ENCODE measurements around the gene ZC2HC1C. TPM values are rescaled to one million over a fixed set of nuclear protein-coding genes. Genes with fewer than 3 reads are reported as not detected.

The ZC2HC1C gene
- total and polyA plus RNA-seq, 10 of the 15 experiments (the other 5 are each of a cell fraction or from before 2014, with no cell fraction given), result 0.92 to 3.7 (median 1.6) TPM

DNA sequence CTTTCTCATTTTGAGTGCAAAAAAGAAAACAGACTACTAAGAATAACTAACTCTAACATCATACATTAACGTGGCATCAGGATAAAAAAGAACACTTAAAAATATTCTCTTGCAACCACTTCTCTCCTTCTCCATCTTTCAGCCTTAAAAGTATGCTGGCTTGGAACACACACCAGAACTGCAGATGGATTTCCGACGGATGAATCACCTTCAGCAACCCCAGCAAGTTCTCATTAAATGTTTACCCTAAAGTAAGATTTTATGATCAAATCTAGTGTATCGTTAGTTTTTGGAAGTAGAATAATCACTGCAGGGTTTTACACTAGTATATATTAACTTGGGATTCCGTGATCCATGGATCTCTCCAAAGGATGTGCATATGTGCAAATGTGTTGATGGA lies 56.2 kb downstream of the ZC2HC1C start:
- WGBS (ENCODE audit: insufficient coverage, insufficient replicate concordance, low lambda C conversion rate, missing lambda C conversion rate), result 77% methylated on average over 5 of the region's 5 CpGs
- DNase-seq (ENCODE audit: low read depth, low spot score) (no peak), ATAC-seq (no peak), FAIRE-seq (no peak)
- Histone ChIP-seq H3K27ac (ENCODE audit: control insufficient read depth, insufficient read depth) (peak overlapping the region; percentile 88; the same call in 1 of the 2 replicates), H3K4me3 (peak overlapping the region; percentile 72), H3K36me3 (ENCODE audit: control insufficient read depth in 2 of 2, insufficient read depth in 2 of 2, low read length in 1 of 2) (0 out of 4 replicates have a peak, but pooled peaks cover 0 to 3% of the 10 kb centered on the region in 2 experiments), H3K79me2 (ENCODE audit: control insufficient read depth, insufficient read depth, low read length) (peaks cover 32% of the 10 kb centered on the region), H2AFZ (ENCODE audit: control insufficient read depth, low read depth, low read length) (no peak overlapping the region), H3K4me1 (ENCODE audit: control insufficient read depth, insufficient read depth, low read length) (peaks cover 11% of the 10 kb centered on the region), H3K4me2 (ENCODE audit: control insufficient read depth, insufficient read depth) (peak overlapping the region; percentile 95), H3K9me3 (replicated peaks; ENCODE audit: control insufficient read depth, insufficient read depth, low read length) (no peaks in the 10 kb centered on the region), H3K27me3 (replicated peaks in 1 of 2; ENCODE audit: control insufficient read depth in 2 of 2, insufficient read depth in 2 of 2, low read length in 1 of 2) (no peaks in the 10 kb centered on the region), H3K9ac (ENCODE audit: control insufficient read depth, insufficient read depth, low read length) (peak overlapping the region; percentile 95), H4K20me1 (ENCODE audit: control insufficient read depth, insufficient read depth) (no peaks in the 10 kb centered on the region)
- ChIA-PET SMC1A (ENCODE audit: uncharacterized antibody, unreplicated experiment) (interaction anchor here (0.6 to 2.7 kb wide), 11 partner anchors 8 to 181 kb away, joined by 3 to 12 read pairs (median 3); partner anchors contain the start of gene TMED10), RAD21 (ENCODE audit: unreplicated experiment) (interaction anchor here (2.4 kb wide), 1 partner anchor 169 kb away, joined by 6 read pairs; no protein-coding TSS in a partner anchor), POLR2A (interaction anchor here (0.9 to 1.4 kb wide), 2 partner anchors 8 to 133 kb away, joined by 4 to 5 read pairs; no protein-coding TSS in a partner anchor), CTCF (interaction anchor here (0.7 to 11.2 kb wide), 6 partner anchors 8 to 363 kb away, joined by 3 to 279 read pairs (median 4); no protein-coding TSS in a partner anchor)
- BruUV-seq (replicated peaks), result no TSS peak
- no peak for TF ChIP-seq GATAD2B (conservative IDR thresholded peaks at IDR 0.05; ENCODE audit: low read depth)
- no peak for TF ChIP-seq BACH1 (IDR thresholded peaks at IDR 0.05; ENCODE audit: borderline replicate concordance)
- TF ChIP-seq RUNX3 (IDR thresholded peaks at IDR 0.05; ENCODE audit: low read length), result no peak
- TF ChIP-seq SUPT20H (IDR thresholded peaks at IDR 0.05; ENCODE audit: borderline replicate concordance, control insufficient read depth, low read depth, low read length), result no peak
- TF ChIP-seq, protein P1, sequence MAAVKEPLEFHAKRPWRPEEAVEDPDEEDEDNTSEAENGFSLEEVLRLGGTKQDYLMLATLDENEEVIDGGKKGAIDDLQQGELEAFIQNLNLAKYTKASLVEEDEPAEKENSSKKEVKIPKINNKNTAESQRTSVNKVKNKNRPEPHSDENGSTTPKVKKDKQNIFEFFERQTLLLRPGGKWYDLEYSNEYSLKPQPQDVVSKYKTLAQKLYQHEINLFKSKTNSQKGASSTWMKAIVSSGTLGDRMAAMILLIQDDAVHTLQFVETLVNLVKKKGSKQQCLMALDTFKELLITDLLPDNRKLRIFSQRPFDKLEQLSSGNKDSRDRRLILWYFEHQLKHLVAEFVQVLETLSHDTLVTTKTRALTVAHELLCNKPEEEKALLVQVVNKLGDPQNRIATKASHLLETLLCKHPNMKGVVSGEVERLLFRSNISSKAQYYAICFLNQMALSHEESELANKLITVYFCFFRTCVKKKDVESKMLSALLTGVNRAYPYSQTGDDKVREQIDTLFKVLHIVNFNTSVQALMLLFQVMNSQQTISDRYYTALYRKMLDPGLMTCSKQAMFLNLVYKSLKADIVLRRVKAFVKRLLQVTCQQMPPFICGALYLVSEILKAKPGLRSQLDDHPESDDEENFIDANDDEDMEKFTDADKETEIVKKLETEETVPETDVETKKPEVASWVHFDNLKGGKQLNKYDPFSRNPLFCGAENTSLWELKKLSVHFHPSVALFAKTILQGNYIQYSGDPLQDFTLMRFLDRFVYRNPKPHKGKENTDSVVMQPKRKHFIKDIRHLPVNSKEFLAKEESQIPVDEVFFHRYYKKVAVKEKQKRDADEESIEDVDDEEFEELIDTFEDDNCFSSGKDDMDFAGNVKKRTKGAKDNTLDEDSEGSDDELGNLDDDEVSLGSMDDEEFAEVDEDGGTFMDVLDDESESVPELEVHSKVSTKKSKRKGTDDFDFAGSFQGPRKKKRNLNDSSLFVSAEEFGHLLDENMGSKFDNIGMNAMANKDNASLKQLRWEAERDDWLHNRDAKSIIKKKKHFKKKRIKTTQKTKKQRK (IDR thresholded peaks at IDR 0.05; ENCODE audit: low read depth, low read length), result no peak
- no peak for TF ChIP-seq SMAD1 (IDR thresholded peaks at IDR 0.05; ENCODE audit: low read depth, partially characterized antibody)
- TF ChIP-seq FOXK2 (IDR thresholded peaks at IDR 0.05), result no peak
- no peak for TF ChIP-seq SP1 (IDR thresholded peaks at IDR 0.05; ENCODE audit: low read depth, low read length)
- TF ChIP-seq RELA (IDR thresholded peaks at IDR 0.05; ENCODE audit: borderline replicate concordance, partially characterized antibody), result no peak
- TF ChIP-seq, protein P2, sequence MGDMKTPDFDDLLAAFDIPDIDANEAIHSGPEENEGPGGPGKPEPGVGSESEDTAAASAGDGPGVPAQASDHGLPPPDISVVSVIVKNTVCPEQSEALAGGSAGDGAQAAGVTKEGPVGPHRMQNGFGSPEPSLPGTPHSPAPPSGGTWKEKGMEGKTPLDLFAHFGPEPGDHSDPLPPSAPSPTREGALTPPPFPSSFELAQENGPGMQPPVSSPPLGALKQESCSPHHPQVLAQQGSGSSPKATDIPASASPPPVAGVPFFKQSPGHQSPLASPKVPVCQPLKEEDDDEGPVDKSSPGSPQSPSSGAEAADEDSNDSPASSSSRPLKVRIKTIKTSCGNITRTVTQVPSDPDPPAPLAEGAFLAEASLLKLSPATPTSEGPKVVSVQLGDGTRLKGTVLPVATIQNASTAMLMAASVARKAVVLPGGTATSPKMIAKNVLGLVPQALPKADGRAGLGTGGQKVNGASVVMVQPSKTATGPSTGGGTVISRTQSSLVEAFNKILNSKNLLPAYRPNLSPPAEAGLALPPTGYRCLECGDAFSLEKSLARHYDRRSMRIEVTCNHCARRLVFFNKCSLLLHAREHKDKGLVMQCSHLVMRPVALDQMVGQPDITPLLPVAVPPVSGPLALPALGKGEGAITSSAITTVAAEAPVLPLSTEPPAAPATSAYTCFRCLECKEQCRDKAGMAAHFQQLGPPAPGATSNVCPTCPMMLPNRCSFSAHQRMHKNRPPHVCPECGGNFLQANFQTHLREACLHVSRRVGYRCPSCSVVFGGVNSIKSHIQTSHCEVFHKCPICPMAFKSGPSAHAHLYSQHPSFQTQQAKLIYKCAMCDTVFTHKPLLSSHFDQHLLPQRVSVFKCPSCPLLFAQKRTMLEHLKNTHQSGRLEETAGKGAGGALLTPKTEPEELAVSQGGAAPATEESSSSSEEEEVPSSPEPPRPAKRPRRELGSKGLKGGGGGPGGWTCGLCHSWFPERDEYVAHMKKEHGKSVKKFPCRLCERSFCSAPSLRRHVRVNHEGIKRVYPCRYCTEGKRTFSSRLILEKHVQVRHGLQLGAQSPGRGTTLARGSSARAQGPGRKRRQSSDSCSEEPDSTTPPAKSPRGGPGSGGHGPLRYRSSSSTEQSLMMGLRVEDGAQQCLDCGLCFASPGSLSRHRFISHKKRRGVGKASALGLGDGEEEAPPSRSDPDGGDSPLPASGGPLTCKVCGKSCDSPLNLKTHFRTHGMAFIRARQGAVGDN (IDR thresholded peaks at IDR 0.05), result no peak
- no peak for TF ChIP-seq YY1 (IDR thresholded peaks at IDR 0.05; ENCODE audit: low read depth, low read length)
- TF ChIP-seq, protein P3, sequence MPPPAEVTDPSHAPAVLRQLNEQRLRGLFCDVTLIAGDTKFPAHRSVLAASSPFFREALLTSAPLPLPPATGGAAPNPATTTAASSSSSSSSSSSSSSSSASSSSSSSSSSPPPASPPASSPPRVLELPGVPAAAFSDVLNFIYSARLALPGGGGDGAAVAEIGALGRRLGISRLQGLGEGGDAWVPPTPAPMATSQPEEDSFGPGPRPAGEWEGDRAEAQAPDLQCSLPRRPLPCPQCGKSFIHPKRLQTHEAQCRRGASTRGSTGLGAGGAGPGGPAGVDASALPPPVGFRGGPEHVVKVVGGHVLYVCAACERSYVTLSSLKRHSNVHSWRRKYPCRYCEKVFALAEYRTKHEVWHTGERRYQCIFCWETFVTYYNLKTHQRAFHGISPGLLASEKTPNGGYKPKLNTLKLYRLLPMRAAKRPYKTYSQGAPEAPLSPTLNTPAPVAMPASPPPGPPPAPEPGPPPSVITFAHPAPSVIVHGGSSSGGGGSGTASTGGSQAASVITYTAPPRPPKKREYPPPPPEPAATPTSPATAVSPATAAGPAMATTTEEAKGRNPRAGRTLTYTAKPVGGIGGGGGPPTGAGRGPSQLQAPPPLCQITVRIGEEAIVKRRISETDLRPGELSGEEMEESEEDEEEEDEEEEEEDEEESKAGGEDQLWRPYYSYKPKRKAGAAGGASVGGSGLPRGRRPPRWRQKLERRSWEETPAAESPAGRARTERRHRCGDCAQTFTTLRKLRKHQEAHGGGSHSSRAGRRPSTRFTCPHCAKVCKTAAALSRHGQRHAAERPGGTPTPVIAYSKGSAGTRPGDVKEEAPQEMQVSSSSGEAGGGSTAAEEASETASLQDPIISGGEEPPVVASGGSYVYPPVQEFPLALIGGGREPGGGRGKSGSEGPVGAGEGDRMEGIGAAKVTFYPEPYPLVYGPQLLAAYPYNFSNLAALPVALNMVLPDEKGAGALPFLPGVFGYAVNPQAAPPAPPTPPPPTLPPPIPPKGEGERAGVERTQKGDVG (CRISPR knock-in tag; IDR thresholded peaks at IDR 0.05), result no peak
- TF ChIP-seq ZNF207 (IDR thresholded peaks at IDR 0.05; ENCODE audit: borderline replicate concordance), result no peak
- no peak for TF ChIP-seq CBX3 (IDR thresholded peaks at IDR 0.05; ENCODE audit: borderline replicate concordance, low read depth)
- in situ Hi-C loops (cut with MboI), result loop anchor here (5.0 to 10.0 kb wide), 3 partner anchors 359 to 529 kb away; no protein-coding TSS in a partner anchor
- intact Hi-C loops (cut with micrococcal nuclease; ENCODE audit: unreplicated experiment), result loop anchor here (2.0 kb wide), 1 partner anchor 361 kb away; no protein-coding TSS in a partner anchor

Data from GM12878 (cell line).